Lower lobe of right lung (tissue), 2 donors: ENCODE results near the gene PPHLN1. TPM values are rescaled to one million over a fixed set of nuclear protein-coding genes. Genes with fewer than 3 reads are reported as not detected.

Experiments
- ATAC-seq, 2 donors: fragments of 200-7000 bp; cut with Tn5 transposase; one replicate each; pipeline ENCODE4 v1.9.1; 2020 to 2022; ENCODE audit warnings: mild to moderate bottlenecking in 2 of 2, moderate library complexity in 2 of 2
- DNase-seq: peaks from one replicate; pipeline ENCODE4 v3.0.0-alpha.2; 2020
- H3K27ac ChIP-seq: fragments of 200-600 bp; one replicate; pipeline ENCODE4 v1.8.0; 2022
- H3K27me3 ChIP-seq: fragments of 200-600 bp; one replicate; pipeline ENCODE4 v1.8.0; 2022; ENCODE audit warnings: low read depth
- H3K36me3 ChIP-seq: fragments of 200-600 bp; one replicate; pipeline ENCODE4 v1.8.0; 2022; ENCODE audit warnings: mild to moderate bottlenecking
- H3K4me1 ChIP-seq: fragments of 200-600 bp; one replicate; pipeline ENCODE4 v1.8.0; 2022
- H3K4me3 ChIP-seq: fragments of 200-600 bp; one replicate; pipeline ENCODE4 v1.8.0; 2022; ENCODE audit warnings: mild to moderate bottlenecking
- H3K9me3 ChIP-seq: fragments of 200-600 bp; one replicate; pipeline ENCODE4 v1.8.0; 2022
- CTCF ChIP-seq: fragments of 200-600 bp; IDR thresholded peaks from one replicate; pipeline ENCODE4 v1.8.0; 2022; ENCODE audit warnings: antibody characterized with exemption, mild to moderate bottlenecking
- intact Hi-C: fragments of 100-400 bp; cut with DNase I; formaldehyde crosslinking; loops from one replicate; pipeline ENCODE4 v1.11.0; 2022
- total RNA-seq: library from RNA; stranded (reverse); fragmentation: NEBNext Ultra II Directional; extraction: Animal tissue kit (Norgen Biotek cat#: 25700); gene quantifications from one replicate; pipeline ENCODE4 v1.2.1, GENCODE V29; 2021
- donor health status: DM: no; HTN: yes; CAD: no; lungs with severe emphysema.

PPHLN1 gene
- total RNA-seq, 1 donor from 2014 or later: 45.5 TPM

- Histone ChIP-seq H3K27ac (no peak overlapping the region), H3K27me3 (no peaks in the 10 kb centered on the region), H3K4me1 (no peaks in the 10 kb centered on the region), H3K4me3 (no peak overlapping the region), H3K9me3 (no peaks in the 10 kb centered on the region), H3K36me3 (peaks cover 37% of the 10 kb centered on the region)
- no peak for ATAC-seq
- TF ChIP-seq CTCF: no peak
- no peak for DNase-seq
- intact Hi-C loops: no loop called here
Observed at GRCh38 chr12:42402821-42403411, 76.9 kb downstream of the PPHLN1 start.

DNA sequence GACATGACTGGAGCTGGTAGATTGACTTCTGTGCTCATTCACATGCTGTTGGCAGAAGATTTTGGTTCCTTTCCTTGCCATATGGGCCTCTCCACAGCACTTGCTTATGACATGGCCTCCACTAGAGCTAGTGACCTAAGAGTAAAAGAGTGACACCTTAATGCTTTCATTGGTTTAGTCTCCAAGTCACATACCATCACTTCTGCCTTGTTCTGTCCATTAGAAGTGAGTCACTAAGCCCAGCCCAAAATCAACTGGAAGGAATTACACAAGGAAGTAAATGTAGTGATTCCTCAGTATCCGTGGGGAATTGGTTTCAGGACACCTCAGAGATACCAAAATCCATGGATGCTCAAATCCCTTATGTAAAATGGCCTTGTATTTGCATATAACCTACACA lies 81.3 kb downstream of the PPHLN1 start:
- no peak for TF ChIP-seq CTCF
- Histone ChIP-seq H3K9me3 (no peaks in the 10 kb centered on the region), H3K27me3 (no peaks in the 10 kb centered on the region), H3K27ac (no peak overlapping the region), H3K4me3 (no peak overlapping the region), H3K4me1 (no peaks in the 10 kb centered on the region), H3K36me3 (peaks cover 7% of the 10 kb centered on the region)
- DNase-seq: no peak
- intact Hi-C loops: no loop called here
- no peak for ATAC-seq

DNA sequence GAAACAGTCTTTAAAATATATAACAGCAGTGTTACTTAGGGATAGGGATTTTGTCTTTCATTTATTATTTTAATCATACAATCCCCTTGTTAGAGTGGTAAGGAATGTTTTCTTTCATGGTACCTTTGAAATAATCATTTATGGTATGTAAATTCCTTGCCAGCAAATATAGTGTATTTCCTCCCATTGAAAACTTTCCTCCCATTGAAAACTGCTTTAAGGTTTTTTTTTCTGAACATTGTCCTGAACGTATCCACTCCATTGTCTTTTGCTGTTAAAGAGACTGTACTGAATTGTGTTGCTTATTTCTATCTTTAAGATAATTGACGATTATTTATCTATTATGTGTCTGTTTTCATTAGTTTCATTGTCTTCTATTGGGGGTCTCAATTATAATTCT lies 83.5 kb downstream of the PPHLN1 start:
- H3K4me3 ChIP-seq: no peak overlapping the region
- no peaks in the 10 kb centered on the region for H3K9me3 ChIP-seq
- H3K36me3 ChIP-seq: peaks cover 7% of the 10 kb centered on the region
- TF ChIP-seq CTCF: no peak
- ATAC-seq (no peak), DNase-seq (no peak)
- H3K27ac ChIP-seq: no peak overlapping the region
- intact Hi-C loops: no loop called here
- H3K4me1 ChIP-seq: no peaks in the 10 kb centered on the region
- H3K27me3 ChIP-seq: no peaks in the 10 kb centered on the region

DNA sequence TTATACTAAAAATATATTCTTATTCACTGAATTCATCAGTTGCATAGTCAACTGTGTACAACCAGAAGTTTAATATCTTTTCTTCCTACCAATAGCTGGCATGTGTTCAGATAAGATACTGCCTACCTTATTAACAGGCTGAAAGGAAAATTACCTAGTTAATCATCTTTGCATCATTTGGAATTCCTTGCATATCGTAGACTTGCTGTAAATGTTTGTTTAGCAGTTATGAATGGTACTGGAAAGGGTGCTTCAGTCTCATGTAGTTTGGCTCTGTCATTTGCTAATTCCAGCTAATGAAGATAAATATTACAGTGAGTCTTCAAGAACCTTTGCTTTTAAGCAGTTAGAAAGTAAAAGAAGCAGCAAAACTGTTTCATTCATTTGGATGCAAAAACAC lies 84.4 kb downstream of the PPHLN1 start:
- DNase-seq: no peak
- no peak overlapping the region for H3K4me3 ChIP-seq
- no peak overlapping the region for H3K27ac ChIP-seq
- H3K27me3 ChIP-seq: no peaks in the 10 kb centered on the region
- ATAC-seq: peak in 1 of 2 donors; percentile 37
- intact Hi-C loops: no loop called here
- no peaks in the 10 kb centered on the region for H3K9me3 ChIP-seq
- no peaks in the 10 kb centered on the region for H3K4me1 ChIP-seq
- H3K36me3 ChIP-seq: peaks cover 7% of the 10 kb centered on the region
- no peak for TF ChIP-seq CTCF

GRCh38 chr12:42420395-42420794 lies 94.4 kb downstream of the PPHLN1 start:
- Histone ChIP-seq H3K36me3 (no peaks in the 10 kb centered on the region), H3K4me1 (peaks cover 8% of the 10 kb centered on the region), H3K4me3 (no peak overlapping the region), H3K9me3 (no peaks in the 10 kb centered on the region), H3K27ac (no peak overlapping the region), H3K27me3 (no peaks in the 10 kb centered on the region)
- DNase-seq (no peak), ATAC-seq (no peak)
- TF ChIP-seq CTCF: no peak
- intact Hi-C loops: no loop called here
